ENCODE data around the gene CD177.
"Not testable (repeated sequence)": the region's sequence is repeated elsewhere in the genome, so short reads cannot be mapped to it uniquely, and the experiment has no call there.

Gene CD177

GRCh38 chr19:43391552-43391935 lies 38.1 kb downstream of the CD177 start:
- not testable (repeated sequence) for H3K9ac ChIP-seq (ENCODE audit: low read length); H3K9me2 ChIP-seq (replicated peaks; ENCODE audit: insufficient read depth, low read length); H3K4me3 ChIP-seq (ENCODE audit: insufficient read depth, low read length, poor library complexity, severe bottlenecking)

GRCh38 chr19:43393501-43393900 lies 40.0 kb downstream of the CD177 start:
- H3K9ac ChIP-seq (ENCODE audit: low read length); H3K27me3 ChIP-seq (ENCODE audit: low read length); H4K20me1 ChIP-seq (ENCODE audit: low read depth, low read length); H2AFZ ChIP-seq (ENCODE audit: low read depth, low read length, severe bottlenecking); H3K27ac ChIP-seq (ENCODE audit: low read depth, low read length); H3K9me3 ChIP-seq (ENCODE audit: insufficient read depth, low read length); H3K9me2 ChIP-seq (replicated peaks; ENCODE audit: insufficient read depth, low read length); H3K79me2 ChIP-seq (ENCODE audit: insufficient read depth, low read length); H3K4me3 ChIP-seq (ENCODE audit: insufficient read depth, low read length, poor library complexity, severe bottlenecking); H3K36me3 ChIP-seq (ENCODE audit: low read length); H3K4me2 ChIP-seq (ENCODE audit: low read depth, low read length, poor library complexity, severe bottlenecking); H3F3A ChIP-seq (ENCODE audit: insufficient read depth): not testable (repeated sequence)

More at GRCh38 chr19:43391552-43391935, 38.1 kb downstream of the CD177 start:
- not testable (repeated sequence) for H2AFZ ChIP-seq (ENCODE audit: low read depth, low read length, severe bottlenecking); H3K27ac ChIP-seq (ENCODE audit: low read depth, low read length); H4K20me1 ChIP-seq (ENCODE audit: low read depth, low read length); H3F3A ChIP-seq (ENCODE audit: insufficient read depth); H3K4me2 ChIP-seq (ENCODE audit: low read depth, low read length, poor library complexity, severe bottlenecking); H3K9me3 ChIP-seq (ENCODE audit: insufficient read depth, low read length); H3K27me3 ChIP-seq (ENCODE audit: low read length); H3K36me3 ChIP-seq (ENCODE audit: low read length); H3K79me2 ChIP-seq (ENCODE audit: insufficient read depth, low read length)

- no peak overlapping the region for H3K9ac ChIP-seq (ENCODE audit: low read length)
- no peak for TF ChIP-seq EZH2phosphoT487 (conservative IDR thresholded peaks at IDR 0.05; ENCODE audit: low read length)
- TF ChIP-seq CTCF (IDR thresholded peaks at IDR 0.05; ENCODE audit: insufficient read depth, low read length, poor library complexity, severe bottlenecking): no peak
- no peak overlapping the region for H2AFZ ChIP-seq (ENCODE audit: low read depth, low read length, severe bottlenecking)
- no peaks in the 10 kb centered on the region for H3K36me3 ChIP-seq (ENCODE audit: low read length)
- no peaks in the 10 kb centered on the region for H3K9me2 ChIP-seq (replicated peaks; ENCODE audit: insufficient read depth, low read length)
- no peak overlapping the region for H3K4me2 ChIP-seq (ENCODE audit: low read depth, low read length, poor library complexity, severe bottlenecking)
- H3K4me3 ChIP-seq (ENCODE audit: insufficient read depth, low read length, poor library complexity, severe bottlenecking): no peak overlapping the region
- H4K20me1 ChIP-seq (ENCODE audit: low read depth, low read length): no peaks in the 10 kb centered on the region
- H3F3A ChIP-seq (ENCODE audit: insufficient read depth): no peaks in the 10 kb centered on the region
- H3K27me3 ChIP-seq (ENCODE audit: low read length): no peaks in the 10 kb centered on the region
- no peaks in the 10 kb centered on the region for H3K79me2 ChIP-seq (ENCODE audit: insufficient read depth, low read length)
- no peaks in the 10 kb centered on the region for H3K9me3 ChIP-seq (ENCODE audit: insufficient read depth, low read length)
- H3K27ac ChIP-seq (ENCODE audit: low read depth, low read length): no peak overlapping the region
Measured at GRCh38 chr19:43395561-43395960, 42.1 kb downstream of the CD177 start.

- H3K9ac ChIP-seq (ENCODE audit: low read length): no peak overlapping the region
- TF ChIP-seq CTCF (IDR thresholded peaks at IDR 0.05; ENCODE audit: insufficient read depth, low read length, poor library complexity, severe bottlenecking): no peak
- no peak overlapping the region for H3K4me3 ChIP-seq (ENCODE audit: insufficient read depth, low read length, poor library complexity, severe bottlenecking)
Measured at GRCh38 chr19:43406297-43406696, 52.8 kb downstream of the CD177 start.

More at GRCh38 chr19:43406297-43406696, 52.8 kb downstream of the CD177 start:
- Histone ChIP-seq H3K27ac (ENCODE audit: low read depth, low read length) (no peak overlapping the region), H3K79me2 (ENCODE audit: insufficient read depth, low read length) (no peaks in the 10 kb centered on the region), H4K20me1 (ENCODE audit: low read depth, low read length) (no peaks in the 10 kb centered on the region), H2AFZ (ENCODE audit: low read depth, low read length, severe bottlenecking) (no peak overlapping the region), H3K36me3 (ENCODE audit: low read length) (no peaks in the 10 kb centered on the region), H3K27me3 (ENCODE audit: low read length) (no peaks in the 10 kb centered on the region), H3K4me2 (ENCODE audit: low read depth, low read length, poor library complexity, severe bottlenecking) (no peak overlapping the region), H3F3A (ENCODE audit: insufficient read depth) (no peaks in the 10 kb centered on the region), H3K9me2 (replicated peaks; ENCODE audit: insufficient read depth, low read length) (no peaks in the 10 kb centered on the region), H3K9me3 (ENCODE audit: insufficient read depth, low read length) (no peaks in the 10 kb centered on the region)
